HPDE6-E6E7 (cell line): Measurements from ENCODE around the gene AGBL1.

ENCODE experiments used
- DNase-seq: peaks from one replicate; pipeline ENCODE4 v3.0.0; 2011; ENCODE audit warnings: missing footprints; ENCODE audit errors: extremely low spot score

Gene AGBL1

DNA sequence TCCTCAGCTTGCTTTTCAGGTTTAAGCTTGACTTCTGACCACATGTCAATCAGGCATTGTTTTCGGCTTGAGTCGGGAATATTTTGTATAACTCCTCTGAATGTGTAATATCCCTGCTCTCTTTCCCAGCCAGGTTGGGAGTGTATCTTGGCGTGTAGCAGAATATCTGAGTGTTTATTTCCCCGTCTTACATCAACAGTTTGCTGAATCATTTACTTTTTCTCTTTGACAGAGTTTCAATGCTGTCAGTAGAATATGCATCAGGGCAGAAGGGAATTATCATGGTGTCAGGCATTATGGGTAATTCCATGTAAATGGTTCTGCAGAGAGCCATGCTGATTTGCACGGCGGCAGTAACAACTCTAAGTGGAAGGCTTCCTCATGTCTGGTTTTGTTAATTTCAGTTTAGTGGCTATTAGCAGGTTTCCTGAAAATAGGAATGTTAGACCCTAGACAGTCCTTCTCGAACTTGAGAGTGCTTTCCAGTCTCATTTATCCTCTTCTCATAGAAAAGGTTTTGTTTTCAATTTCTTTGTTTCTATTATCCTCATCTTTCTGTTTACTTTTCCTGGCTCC, 566.3 kb downstream of the AGBL1 start:
- DNase-seq, result no peak

DNA sequence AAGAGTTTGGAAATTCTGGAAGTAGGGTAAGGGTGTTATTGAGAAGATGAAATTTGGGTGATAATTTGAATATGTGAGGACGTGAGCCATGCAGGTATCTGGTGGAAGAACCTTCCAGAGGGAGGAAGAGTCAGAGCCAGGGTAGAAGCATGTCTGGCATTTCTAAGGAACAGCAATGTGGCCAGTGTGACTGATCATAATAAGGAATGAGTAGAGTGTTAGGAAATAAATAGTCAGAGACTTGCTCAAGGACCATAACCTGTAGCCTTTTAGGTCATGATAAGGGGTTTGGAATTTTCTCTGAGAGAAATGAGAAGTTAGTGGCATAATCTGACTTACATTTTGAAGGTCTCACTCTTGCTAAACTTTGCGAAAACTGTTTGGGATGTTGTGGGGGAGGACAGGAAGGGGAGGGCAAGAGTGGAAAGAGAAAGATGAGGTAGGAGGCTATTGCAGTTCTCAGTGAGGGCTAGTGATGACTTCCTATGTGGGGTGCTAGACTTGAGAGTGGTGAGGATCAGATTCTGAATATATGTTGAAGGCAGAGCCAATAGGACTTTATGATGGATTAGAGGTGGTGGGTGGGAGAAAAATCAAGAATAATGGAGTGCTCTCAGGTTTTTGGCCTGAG, 568.3 kb downstream of the AGBL1 start:
- no peak for DNase-seq

DNA sequence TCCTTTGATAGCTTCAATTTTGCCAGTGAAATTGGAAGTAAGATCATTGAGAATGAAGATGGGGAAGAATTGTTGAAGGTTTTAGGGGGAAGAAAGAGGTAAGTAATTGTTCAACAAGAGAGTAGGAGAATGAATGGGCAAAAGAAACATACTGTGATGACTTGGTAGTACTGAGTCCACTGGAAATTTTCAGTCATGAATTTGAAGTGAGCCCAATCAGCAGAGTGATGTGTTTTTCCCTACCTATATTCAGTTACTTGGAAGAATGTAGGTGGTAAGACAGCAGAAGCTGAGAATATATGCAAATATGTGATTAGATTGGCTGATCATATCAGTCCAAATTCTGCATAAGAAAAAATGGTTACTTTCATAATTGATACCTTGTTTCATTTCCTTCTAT, 569.6 kb downstream of the AGBL1 start:
- DNase-seq, result no peak

DNA sequence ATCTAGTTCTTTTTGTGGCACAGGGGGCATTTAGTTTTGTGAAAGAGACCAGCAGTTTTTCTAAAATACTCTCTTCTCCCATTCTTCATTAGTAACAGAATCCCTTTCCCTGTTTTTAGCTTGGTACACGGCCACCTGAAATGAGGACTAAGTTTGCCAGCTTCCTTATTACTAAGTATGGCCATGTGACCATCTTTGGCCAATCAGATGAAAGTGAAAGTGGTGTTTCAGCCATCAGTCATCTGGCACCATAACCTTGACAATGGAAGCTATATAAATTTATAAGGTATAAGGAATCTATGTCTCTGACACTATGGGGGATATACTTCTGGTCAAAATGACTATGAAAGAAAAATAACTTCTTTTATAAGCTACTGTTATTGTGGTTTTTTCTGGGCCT, 570.4 kb downstream of the AGBL1 start:
- DNase-seq, result no peak

DNA sequence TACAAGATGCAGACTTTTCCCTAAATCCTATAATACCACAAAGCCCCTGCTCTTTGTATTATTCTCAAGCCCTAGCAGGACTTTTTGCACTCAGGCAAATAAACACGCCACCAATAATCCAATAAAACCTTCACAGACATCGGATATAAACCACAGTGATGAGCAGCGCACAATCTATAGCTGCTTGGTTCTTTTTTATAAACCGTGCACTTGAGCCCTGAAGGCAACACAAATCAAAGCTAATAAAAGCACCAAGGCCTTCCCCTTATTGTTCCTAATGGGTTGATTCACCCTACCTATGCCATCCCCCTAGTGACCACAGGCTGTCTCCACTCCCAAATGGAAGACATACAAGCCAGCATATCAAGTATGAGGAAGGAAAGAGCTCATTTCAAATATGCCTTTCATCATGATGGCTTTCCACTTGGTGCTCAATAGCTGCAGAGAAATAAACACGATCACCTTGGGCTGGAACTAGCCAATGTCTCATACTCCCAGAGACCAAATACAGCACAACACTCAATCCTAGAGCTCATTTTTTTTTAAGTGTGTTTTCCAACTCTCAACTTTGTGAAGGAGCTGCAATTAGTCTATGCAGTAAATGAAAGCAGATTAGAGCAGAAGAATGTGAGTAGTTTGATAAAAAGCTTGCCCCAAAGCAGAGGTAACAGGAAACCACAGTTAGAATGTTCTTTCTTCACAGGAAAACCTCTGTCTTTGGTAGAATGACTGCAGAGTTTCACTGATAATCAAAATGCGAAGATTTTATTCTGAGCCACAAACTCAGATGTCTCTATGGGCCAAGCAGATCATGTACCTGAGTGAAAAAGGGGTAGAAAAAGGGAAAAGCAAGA, 573.9 kb downstream of the AGBL1 start:
- DNase-seq, result no peak

DNA sequence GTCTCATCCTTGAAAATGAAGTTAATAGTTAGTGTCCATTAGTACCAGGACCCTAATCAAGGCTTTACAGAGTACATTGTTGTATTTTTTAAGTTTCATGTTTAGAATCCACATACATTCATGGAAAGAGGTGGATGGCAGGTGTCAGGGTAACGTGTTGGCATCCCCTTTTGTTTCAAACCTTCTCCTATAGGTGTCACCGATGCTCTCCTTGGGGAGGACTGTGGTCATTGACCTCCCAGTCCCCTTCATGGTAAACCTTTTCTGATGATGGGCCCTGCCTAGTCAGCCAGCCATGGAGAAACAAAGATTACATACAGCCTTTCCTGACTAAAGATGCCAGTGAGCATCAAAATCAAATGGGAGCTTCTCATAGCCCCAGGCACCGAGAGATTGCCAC, 574.8 kb downstream of the AGBL1 start:
- no peak for DNase-seq

DNA sequence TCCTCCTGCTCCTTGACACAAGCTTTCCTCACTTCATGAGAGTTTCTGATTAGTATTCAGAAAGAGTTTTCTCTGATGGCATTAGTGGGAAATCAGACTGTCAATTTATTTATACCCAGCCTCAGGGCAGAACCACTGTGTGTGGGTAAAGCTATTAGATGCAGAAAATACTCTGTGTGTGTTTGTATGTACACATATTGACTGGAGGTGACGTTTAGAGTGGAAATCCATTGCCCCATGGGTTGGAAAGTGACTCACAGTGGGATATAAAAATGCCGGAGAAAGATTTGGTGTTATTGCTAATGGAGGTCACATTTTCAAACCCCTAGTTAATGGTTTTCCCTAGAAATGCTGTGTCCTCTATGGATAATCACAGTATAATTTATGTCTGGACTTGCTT, 577.6 kb downstream of the AGBL1 start:
- no peak for DNase-seq

DNA sequence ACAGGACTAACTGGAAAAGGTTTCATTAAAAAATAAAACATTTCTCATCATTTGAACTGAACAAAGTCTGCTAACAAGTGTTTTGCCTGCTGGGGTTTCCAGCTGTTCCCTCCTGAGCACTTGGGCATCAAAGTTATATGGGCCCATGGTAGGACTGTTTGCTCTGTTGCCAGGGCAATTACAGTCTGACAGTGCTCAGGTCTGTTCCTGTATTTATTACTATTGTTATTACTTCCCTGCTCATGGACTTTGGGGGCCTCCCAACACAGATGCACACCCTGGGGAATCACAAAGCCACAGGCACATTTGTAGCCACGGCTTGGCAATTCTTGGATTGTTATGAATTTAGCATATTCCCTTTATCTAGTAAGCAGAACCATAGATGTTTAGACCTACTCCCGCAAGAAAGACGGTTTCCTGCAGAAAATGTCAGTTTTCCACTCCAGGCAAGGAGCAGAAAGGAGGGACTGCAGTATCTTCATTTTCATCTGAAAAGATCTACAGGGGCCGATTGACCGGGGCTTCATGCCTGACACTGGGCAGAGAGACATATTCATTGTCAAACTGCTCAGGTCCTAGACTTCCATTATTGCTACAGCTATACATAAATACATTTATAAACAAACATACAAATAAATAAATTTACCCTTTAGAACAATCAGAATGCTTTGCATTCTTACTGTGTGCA, 580.2 kb downstream of the AGBL1 start:
- no peak for DNase-seq

DNA sequence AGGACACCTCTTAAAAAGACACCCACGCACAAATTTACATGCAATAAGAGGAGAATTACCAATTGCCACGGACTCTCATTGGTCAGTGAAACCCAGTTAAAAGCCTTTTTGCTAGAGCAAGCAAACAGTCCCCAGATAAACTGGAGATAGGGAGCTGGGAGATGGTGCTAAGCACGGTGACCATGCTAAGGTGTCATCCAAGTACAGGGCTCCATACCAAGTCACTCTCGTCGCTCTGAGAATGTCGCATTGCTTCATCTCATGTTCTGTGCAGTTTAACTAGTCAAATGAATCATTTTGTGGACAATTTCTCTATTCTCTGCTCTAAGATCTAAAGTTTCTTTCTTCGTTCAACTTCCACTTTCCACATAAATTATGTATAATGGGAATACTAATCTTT, 581.9 kb downstream of the AGBL1 start:
- DNase-seq, result no peak

DNA sequence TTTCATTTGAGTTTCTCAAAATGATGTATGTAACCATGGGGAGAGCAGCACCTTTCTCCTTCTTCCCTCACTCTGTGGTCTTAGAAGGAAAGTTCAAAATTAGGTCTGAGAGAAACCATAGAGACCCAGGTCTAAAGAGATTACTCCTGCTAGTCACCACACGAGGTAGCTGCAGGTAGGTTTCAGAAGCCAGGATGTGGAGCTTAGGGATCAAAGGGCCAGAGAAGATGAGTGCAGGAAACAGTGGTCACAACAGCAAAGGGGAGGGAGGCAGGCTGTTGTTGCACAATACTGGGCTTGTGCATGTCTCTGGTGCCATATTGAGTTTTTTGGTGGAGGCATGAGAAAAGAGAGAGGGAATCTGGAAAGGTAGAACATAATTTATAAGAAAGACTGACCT, 583.6 kb downstream of the AGBL1 start:
- no peak for DNase-seq

DNA sequence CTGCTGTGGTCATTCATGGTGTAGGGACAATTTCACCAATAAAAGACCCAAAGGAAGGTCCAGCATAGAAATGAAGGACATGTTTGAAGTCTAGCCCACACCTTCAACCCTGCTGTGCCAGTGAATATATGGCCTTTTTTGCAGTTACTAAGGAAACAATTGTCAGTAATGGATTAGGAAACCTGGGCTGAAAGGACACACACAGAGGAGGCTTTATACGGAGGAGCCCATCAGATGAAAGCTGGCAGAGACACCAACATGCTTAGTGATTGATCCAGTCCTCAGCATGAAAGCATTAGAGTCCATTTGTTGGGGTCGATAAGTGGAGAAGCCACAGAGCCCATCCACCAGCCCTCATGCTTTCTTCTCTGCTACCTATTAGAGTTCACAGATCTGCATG, 584.3 kb downstream of the AGBL1 start:
- no peak for DNase-seq

DNA sequence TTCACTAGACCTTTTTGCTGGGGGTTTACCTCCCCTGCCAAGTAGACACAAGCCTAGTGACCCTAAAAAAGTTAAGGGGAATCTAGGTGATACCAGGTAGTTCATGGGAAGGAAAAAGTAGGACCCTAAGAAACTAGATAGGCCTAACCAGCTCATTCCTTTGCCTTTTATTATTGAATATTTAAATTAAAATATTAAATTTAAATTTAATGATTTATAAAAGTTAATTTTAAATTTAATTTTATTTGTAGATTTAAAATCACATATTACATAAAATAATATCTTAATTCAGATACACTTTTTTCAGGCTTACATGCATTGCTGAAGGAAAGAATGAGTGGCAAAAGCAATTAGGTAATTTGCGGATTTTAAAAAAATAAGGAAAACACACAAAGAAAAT, 584.9 kb downstream of the AGBL1 start:
- DNase-seq, result no peak

DNA sequence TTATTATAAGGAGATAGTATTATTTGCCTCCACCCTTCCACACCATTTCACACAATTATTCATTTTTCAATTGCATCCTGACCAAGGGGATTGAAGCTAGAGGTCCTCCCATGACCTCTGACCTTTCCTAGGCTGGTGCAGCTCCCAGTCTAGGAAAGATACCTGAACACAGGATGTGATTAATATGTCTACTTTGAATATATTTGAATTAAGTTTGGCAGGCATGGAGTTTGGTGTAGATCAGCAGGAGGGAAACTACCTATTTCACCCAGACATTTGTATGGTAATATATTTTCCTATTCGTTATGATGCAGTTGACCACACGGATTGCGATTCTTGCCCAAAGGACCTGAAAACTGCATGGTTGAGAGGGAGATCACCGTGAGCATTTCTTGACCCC, 596.3 kb downstream of the AGBL1 start:
- no peak for DNase-seq

DNA sequence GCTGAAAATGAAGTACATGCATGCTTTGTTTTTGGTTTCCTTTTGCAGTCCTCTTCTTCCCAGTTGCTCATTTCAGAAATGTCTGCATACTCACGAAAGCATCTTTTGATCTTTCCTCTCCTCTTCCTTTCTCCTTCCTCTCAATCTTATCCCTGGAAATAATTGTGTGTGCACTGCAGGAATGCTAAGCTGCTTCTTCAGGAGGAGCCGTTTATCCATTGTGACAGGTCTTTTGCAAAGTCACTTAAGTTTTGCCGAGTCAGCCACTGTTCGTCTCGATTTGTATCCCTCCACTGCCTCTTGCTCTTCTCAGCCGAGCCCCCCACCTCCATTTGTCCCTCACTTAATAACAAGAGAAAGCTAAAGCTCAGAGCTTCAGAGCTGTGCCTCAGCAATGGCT, 597.6 kb downstream of the AGBL1 start:
- no peak for DNase-seq

DNA sequence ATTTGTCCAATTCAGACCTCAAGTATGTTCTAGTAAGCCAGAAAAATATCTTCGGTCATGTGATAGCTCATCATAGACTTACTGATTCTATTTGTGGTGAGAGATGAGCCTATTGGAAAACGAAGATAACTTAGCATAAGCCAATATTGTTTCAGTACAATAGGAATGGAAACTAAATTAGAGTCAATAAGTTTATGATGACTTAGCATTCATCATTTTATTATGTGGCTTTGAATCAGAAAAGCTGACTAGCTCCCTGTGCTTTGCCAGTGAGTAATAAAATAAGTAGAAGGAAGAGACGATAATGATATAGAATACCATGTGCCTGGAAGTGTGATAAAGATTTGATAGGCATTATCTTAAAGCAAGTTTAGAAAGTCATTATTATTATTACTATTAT, 605.6 kb downstream of the AGBL1 start:
- DNase-seq, result no peak

DNA sequence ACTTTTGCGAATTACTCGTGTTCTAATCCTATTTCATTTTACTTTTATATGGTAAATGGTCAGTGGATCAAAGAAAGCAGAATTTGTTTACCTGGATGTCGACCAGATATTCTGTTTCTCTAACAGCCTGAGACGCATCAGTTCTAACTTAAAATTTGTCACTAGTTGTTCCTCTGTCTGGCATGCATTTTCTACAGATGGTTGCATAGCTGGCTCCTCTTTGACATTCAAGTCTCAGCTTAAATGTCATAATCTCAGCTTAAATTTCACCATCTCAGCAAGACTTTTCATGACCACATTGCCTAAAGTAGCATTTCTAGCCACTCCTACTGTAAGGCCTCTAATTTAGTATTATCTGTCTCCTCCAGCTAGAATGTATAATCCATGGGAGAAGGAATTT, 609.3 kb downstream of the AGBL1 start:
- no peak for DNase-seq

DNA sequence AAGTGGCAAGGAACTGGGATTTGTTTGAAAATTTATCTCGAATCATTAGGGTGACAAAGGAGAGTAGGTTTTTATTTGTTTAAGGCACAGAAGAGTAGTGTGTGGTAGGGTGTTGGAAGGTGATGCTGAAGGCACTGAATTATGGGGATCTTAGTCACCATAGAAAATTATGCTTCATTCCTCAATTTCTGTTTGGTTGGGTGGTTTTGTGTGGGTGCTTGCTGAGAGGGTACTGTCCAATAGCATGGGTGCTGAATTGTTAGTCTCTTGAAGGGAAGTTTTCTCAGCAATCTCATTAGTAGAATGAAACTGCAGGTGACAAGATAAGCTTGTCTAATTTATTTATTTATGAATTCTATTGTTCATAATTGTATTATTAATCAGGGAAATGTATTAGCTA, 610.9 kb downstream of the AGBL1 start:
- no peak for DNase-seq

DNA sequence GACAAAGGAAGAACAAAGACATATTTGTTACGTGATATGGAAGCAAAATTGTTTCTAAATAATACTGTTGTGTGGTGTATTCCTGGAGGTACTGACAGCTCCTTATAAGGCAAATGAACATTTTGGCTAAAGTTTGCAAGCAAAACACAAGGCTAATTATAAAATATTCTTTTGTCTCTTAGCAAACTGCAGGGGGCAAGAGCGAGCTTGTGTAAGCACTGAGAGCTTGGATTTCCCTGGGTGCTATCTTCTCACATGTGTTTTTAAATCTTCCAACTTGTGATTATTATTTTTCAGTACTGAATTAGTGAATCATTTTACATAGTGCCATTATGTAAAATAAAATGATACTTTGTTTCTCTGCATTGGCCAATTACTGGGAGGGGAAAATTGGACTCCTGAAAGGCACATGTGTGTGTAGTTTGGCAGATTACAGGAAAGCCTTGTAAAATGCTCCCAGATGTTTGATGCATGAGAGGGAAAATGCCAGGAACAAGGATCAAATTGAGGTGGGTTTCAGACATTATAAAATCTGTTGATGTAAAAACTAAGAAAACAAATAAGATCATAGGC, 611.5 kb downstream of the AGBL1 start:
- DNase-seq, result no peak

DNA sequence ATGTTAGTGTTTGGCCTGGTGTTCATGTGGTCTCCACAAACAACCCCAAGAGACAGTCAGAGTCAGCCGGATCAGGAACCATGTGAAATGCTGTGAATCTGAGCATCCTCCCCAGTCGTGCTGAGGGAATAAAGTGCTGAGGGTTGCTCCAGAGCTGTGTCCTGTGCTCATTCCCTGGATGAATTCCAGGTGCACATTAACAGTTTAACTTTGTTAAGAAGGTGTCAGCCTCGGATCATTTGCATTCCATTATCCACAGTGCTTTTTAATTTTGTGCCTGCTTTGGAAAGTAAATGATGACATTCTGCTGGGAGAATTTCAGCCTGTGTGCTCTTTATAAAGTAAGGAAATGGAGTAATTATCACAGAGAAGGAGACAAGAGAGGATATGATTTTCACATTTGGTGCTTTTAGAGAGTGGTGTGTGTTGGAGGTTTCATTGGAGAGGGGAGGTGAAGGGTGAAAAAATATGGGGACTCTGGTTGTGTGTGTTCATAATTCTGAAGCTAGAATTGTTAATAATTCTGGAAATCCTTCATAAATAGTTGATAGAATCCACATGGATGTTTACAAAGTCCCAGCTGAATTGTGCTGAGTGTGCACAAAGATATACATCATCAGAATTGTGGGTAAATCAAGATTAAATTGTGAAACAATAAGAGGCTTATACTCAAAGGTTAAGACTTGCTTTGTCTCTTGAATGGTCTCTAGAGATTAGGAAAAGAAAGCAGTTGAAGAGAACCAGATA, 621.4 kb downstream of the AGBL1 start:
- no peak for DNase-seq

DNA sequence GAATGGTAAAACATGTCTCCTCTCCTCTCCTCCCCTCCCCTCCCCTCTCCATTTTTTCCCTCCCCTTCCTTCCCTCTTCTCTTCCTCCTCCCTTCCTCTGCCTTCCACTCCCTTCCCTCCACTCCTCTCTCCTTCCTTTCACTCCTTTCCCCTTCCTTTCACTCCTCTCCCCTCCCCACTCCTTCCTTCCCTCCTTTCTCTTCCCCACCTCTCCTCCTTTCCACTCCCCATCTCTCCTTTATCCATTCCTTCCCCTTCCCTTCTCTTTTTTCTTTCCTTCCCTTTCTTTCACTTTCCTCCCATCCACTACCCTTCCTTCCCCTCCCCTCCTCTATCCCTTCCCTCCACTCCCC, 621.9 kb downstream of the AGBL1 start:
- no peak for DNase-seq

DNA sequence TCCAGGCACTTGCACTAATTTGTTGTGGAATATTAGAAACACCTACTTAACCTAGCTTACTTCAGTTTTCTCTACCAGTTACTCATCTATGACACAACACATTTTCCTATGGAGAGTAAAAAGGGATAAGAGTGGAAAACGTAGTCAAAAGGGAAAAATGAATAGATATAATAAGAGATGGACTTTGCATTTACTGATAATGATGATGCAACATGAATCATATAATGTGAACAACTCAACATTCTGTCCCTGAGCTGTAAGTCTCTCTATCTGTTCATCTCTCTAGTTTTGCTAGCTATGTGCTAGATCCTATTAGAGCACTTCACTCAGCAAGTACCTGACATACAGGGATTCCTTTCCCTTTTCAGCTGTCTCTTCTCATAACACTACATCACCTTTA, 627.1 kb downstream of the AGBL1 start:
- no peak for DNase-seq

DNA sequence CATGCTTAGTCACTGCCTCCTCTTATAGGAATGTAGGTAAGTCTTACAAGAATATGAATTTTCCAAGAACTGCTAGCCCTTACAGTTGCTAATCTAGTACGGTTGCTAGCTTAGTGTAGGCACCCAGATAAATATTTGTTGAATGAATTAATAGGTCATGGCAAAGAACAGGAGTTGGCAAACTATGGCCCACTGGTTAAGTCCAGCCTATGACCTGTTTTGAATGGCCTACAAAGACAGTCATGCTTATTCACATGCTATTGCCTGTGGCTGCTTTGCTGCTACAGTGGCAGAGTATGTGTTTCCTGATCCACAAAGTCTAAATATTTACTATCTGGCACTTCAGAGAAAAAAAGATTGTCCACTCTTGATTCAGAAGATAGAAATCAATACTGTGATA, 631.8 kb downstream of the AGBL1 start:
- DNase-seq, result no peak
